Measurements from ENCODE around the gene CDX1.
A peak's percentile ranks its signal among the peaks of the same experiment; 100 is the strongest.

Gene CDX1

GRCh38 chr5:150179019-150179620 is 12.5 kb downstream of the CDX1 start:
- TF ChIP-seq REST (IDR thresholded peaks at IDR 0.05; ENCODE audit: insufficient replicate concordance, low read depth) (no peak), GABPA (IDR thresholded peaks at IDR 0.05; ENCODE audit: low read depth) (no peak), POLR2AphosphoS5 (IDR thresholded peaks at IDR 0.05; ENCODE audit: low read depth) (no peak), SPI1 (IDR thresholded peaks at IDR 0.05; ENCODE audit: borderline replicate concordance, low read depth) (no peak), CTCF (IDR thresholded peaks at IDR 0.05; ENCODE audit: insufficient read depth, low read length) (no peak)
- Histone ChIP-seq H3K4me3 (replicated peaks; ENCODE audit: insufficient read depth, low read length) (no peak overlapping the region), H3K27ac (replicated peaks) (no peak overlapping the region), H3K27me3 (ENCODE audit: insufficient read depth, poor library complexity, severe bottlenecking) (no peaks in the 10 kb centered on the region)
- no peak for DNase-seq (ENCODE audit: low read depth in 1 of 2, low spot score in 1 of 2)

GRCh38 chr5:150180241-150181026 is 13.9 kb downstream of the CDX1 start:
- Histone ChIP-seq H3K4me3 (replicated peaks; ENCODE audit: insufficient read depth, low read length) (no peak overlapping the region), H3K27me3 (ENCODE audit: insufficient read depth, poor library complexity, severe bottlenecking) (no peaks in the 10 kb centered on the region), H3K27ac (replicated peaks) (no peak overlapping the region)
- TF ChIP-seq GABPA (IDR thresholded peaks at IDR 0.05; ENCODE audit: low read depth) (no peak), REST (IDR thresholded peaks at IDR 0.05; ENCODE audit: insufficient replicate concordance, low read depth) (no peak), SPI1 (IDR thresholded peaks at IDR 0.05; ENCODE audit: borderline replicate concordance, low read depth) (peak; percentile 95), CTCF (IDR thresholded peaks at IDR 0.05; ENCODE audit: insufficient read depth, low read length) (no peak)
- peak in 1 of 2 experiments; percentile 61 for DNase-seq (ENCODE audit: low read depth in 1 of 2, low spot score in 1 of 2)

- Histone ChIP-seq H3K27ac (replicated peaks) (no peak overlapping the region), H3K27me3 (ENCODE audit: insufficient read depth, poor library complexity, severe bottlenecking) (no peaks in the 10 kb centered on the region), H3K4me3 (replicated peaks; ENCODE audit: insufficient read depth, low read length) (no peak overlapping the region)
- DNase-seq (ENCODE audit: low read depth in 1 of 2, low spot score in 1 of 2): no peak
- TF ChIP-seq SPI1 (IDR thresholded peaks at IDR 0.05; ENCODE audit: borderline replicate concordance, low read depth) (no peak), CTCF (IDR thresholded peaks at IDR 0.05; ENCODE audit: insufficient read depth, low read length) (no peak), POLR2AphosphoS5 (IDR thresholded peaks at IDR 0.05; ENCODE audit: low read depth) (no peak), GABPA (IDR thresholded peaks at IDR 0.05; ENCODE audit: low read depth) (no peak), REST (IDR thresholded peaks at IDR 0.05; ENCODE audit: insufficient replicate concordance, low read depth) (no peak)
Measured at GRCh38 chr5:150181027-150181426, 14.4 kb downstream of the CDX1 start.

Data from HL-60 (cell line).